Measurements from ENCODE around the gene SCNN1B.
"Not testable (repeated sequence)": the region's sequence is repeated elsewhere in the genome, so short reads cannot be mapped to it uniquely, and the experiment has no call there.

The SCNN1B gene

DNA sequence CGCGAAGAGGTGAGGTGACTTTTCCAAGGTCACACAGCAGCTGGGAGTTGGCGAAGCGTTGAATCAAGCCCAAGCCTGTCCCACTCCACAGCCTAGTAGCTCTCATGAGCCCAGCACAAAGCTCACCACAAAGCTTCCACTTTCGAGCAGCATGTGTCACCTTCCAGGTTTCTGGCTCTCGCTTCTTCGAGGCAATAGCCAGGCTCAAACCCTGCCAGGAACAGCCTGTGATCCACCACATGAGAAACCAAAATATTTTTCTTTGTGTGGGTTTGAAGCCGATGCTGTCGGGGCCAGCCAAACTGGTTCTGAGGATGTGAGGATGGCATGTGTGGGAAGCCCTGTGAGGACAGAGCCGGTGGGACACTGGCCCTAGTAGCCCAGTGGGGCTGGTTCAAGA lies 82.8 kb downstream of the SCNN1B start:
- DNase-seq: no peak

DNA sequence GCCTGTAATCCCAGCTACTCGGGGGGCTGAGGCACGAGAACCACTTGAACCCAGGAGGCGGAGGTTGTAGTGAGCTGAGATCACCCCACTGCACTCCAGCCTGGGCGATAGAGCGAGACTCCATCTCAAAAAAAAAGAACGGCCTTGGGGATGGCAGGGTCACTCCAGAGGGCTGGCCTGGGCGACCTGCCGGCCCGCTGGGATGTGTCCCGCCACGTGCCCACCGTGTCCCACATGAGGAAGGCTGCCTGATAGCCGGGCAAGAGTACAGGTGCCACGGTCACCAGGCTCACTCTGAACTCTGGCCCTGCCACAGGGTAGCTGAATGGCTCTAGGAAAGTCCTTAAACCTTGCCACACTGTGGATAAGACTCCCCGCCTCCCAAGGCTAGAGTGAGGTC lies 83.3 kb downstream of the SCNN1B start:
- DNase-seq: no peak

DNA sequence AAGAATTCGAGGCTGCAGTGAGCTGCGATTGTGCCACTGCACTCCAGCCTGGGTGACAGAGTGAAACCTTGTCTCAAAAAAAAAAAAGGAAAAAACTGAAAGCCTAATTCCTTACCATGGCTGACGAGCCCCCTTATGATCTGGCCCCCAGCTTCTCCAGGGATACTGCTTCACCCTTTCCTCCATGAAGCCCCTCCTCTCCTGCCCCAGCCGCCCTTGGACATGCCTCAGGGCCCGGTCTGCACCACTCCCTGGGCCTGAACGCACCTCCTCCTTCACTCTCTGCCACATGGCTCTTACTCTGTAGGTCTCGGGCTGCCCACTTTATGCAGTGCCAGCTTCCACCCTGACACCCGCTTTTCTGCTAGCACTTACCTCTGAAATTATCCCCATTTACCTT lies 85.6 kb downstream of the SCNN1B start:
- no peak for DNase-seq

DNA sequence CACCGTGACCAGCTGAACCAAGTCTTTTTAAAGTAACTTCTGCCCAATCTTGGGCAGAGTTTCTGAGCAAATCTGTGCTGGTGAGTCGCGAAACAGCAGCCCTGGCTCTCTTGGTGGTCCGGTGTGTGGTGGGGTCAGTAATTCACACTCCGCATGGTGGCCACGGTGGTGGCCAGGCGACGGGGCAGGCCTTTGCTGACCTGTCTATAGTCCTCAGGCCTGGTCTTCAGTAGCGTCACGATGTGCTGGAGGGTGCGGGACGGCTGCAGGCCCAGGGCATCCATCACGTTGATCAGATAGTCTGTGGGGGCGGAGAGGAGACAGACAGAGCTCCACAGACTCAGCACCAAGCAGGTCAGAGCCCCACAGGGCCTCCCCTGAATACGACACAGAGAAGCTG lies 86.7 kb downstream of the SCNN1B start:
- no peak for DNase-seq

DNA sequence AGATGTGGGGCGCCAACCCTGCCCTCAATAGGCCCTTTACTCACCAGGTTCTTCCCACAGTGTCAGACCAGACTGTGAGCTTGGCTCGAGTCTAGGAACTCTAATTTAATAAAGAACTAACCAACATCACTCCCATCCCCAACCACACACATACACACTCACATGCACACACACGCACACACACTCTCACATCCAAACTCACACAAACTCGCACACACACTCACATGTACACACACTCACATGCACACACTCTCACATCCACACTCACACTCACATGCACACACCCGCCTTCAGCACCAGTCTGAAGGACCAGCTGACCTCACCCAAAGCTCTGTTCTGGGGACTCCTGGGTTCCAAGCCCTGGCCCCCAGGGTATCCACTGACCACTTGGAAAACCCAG lies 87.1 kb downstream of the SCNN1B start:
- DNase-seq: no peak

DNA sequence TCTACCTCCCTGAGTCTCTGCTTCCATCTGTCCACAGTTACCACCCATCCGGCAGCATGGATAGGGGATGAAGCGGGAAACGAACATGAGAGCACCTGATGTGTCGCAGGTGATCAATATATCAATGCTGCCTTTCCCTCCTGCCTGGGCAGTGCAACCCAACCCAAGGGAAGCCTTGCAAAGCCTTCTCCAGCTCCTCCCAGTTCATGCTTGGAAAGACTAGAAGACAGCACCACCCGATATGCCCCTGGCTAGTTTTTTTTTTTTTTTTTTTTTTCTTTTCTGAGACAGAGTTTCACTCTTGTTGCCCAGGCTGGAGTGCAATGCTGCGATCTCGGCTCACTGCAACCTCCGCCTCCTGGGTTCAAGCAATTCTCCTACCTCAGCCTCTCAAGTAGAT lies 87.8 kb downstream of the SCNN1B start:
- not testable (repeated sequence) for DNase-seq

DNA sequence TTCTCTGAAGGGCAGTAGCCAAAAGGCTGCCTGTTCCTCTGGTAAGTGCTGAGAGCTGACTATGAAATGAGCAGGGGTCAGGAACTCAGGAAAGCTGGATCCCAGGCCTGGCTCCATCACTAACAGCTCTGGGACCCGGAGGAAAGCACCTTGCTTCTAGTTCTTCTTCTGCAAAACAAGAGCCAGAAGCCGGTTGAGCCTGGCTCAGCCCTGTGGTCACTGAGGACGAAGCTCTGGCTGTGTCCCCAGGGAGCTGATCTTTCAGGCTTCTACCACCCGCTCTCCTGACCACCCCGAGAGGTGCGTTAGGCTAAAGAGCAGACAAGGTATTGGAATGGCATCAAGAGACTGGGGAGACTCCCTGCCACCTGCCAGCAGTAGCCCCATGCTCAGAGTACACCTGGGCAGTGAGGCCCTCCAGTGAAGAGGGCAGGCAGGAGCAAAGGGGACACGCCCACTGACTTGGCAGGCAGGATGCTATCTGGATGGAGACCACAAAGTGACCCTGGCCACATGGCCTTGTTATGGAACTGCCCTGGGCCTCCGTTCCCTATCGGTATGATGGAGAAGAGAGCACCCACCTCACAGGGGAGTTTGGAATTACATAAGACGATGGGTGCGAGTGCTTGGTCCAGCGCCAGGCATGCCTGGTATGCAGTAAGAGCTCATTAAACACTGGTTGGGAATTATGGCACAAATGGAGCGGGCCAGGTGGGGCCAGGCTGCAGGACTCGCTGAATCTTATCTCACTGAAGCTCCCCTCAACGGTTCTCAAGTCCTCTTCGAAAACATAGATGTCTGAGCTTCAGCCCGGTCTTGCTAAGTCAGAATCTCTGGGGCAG lies 89.5 kb downstream of the SCNN1B start:
- no peak for DNase-seq

DNA sequence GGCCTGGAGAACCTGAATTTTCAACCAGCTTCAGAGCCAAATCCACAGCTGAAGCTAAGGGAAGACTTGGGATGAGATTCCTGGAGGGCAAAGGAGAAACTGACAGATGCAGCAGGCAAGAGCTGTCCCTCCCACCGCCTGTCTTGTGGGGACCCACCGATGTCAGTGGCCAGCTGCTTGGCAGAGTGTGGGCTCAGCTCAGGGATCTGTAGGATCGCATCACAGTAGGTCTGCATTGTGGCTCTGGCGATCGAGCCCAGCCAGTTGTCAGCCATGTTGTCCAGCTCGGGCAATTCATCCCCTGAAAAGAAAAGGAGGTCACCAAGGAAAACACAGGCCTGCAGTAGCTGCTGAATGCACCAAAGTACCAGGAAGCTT lies 90.1 kb downstream of the SCNN1B start:
- no peak for DNase-seq

DNA sequence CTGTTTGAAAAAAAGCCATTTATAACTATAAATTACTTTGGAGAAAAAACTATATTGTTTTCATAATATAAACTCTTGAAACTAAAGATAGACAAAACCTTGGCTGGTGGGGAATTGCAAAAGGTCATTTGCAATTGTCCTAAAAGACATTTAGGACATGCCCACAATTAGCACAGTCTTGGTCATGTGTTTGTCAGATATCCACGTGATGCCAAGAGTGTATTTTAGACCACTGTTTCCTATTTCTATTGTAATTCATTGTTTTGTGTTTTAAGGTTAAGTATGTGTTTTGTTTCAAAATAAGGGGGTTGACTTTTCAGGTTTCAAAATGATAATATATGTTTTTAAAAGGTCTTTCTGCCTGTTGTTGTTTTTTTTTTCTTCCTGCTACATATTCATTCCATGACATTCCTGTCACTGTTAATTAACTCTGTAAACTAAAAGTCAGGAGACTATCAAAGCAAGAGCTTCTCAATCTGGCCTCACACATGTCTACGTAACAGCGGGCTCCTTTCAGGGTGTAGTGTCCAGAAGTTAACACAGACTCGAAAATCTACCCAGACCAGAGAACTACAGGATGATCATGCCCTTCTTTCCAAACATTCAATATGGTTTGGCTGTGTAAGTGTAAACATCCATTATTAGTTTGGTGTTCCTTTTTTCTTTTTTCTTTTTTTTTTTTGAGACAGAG lies 92.2 kb downstream of the SCNN1B start:
- DNase-seq: no peak

DNA sequence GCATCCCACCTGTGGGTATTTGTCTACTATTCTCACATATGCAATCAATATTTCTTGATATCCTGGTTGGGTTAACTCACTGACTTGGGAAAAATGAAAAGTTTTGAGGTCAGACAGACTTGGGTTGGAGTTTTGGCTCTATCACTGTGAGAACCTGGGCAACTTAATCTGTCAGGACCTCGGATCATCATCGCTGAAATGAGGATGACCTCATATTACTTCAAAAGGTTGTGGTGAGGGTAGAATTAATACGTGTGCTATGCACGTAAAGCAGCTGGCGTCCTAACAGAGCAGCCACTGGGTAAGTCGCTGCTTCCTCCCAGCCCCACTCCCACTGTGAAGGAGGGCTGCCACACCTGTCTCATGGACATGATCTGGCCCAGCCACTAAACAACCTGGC lies 93.6 kb downstream of the SCNN1B start:
- DNase-seq: no peak

DNA sequence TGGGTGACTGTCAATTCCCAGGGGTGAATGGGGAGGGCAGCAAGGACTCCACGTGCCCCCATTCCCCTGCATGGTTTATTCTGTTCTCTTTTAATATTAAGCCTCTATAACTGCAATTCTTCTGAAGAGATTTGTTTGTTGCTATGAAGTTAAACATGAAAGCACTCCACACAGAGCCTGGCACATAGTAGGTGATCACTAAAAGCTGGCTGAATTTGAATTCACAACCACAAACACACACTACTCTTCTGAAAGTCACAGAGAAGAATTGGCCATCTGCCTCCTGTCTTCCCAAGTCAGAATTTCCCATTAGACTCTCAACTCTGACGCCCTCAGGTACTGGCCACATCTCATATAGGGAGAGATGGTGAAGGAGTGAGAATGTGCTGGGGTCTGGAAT lies 95.4 kb downstream of the SCNN1B start:
- DNase-seq: no peak

DNA sequence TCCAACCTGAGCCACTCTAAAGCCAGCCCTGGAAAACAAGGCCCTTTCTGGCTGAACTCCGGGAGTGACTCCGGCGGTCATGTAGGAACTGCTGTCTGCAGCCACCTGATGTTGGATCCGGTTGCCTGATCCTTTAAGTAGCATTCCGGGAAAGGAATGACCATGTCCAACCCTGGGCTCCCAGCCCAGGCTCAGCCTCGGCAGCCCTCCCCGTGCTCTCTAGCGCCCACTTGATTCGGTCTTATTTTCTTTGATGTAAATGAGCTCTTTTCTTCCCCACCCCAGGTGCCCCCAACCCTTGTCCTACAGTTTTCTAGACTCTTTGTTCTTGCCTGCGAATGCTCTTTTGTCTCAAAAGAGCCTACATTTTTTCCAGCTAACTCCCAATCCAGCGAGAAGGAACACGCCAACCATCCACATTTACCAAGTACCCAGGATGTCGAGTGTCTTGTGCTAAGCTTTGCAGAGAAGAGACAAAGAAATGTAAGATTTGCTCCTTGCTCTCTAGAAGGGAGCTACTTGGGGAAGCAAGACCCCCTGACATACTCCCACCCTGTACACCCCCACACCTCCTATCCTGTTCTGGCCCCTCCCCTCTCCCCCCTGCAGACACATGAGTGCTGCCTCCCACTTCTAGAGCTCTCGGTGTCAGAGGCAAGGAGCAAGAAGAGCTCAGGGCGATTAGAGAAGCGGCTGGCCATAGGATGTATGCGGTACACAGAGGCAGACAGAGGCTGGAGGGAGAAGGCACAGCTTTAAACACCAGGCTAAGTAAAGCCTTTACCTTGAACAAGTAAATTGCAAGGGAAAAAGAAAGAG lies 97.1 kb downstream of the SCNN1B start:
- DNase-seq: no peak

DNA sequence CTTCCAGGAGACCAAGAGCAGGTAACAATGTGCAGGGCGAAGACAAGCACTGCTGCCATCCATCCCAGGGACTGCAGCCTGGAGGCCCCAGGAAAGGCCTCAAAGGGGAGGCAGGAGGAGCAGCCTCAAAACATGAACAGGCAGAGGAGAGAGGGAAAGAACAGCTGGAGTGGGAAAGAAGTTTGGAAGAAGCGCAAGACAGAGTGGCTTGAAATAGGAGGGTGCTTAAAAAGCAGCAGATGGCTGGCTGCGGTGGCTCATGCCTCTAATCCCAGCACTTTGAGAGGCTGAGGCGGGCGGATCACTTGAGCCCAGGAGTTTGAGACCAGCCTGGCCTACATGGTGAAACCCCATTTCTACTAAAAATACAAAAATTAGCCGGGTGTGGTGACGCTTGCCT lies 98.3 kb downstream of the SCNN1B start:
- DNase-seq: not testable (repeated sequence)

DNA sequence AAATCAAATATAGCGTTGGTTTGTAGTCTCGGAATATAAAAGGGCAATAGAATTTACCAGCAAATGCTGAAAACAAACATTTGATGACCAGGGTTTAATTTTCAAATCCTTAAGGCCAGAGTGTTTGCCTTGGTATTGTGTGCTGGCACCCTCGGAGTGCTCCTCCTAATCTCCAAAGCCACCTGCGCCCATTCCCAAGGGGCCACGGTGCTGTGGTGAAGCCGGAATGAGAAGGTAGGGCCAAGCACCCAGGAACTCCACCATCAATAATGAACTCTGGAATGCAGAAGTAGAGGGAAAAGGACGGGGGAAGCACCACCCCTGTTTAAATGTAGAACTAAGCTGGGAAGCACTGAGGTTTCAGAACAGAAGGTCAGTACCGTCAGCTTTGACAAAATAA lies 99.0 kb downstream of the SCNN1B start:
- no peak for DNase-seq

DNA sequence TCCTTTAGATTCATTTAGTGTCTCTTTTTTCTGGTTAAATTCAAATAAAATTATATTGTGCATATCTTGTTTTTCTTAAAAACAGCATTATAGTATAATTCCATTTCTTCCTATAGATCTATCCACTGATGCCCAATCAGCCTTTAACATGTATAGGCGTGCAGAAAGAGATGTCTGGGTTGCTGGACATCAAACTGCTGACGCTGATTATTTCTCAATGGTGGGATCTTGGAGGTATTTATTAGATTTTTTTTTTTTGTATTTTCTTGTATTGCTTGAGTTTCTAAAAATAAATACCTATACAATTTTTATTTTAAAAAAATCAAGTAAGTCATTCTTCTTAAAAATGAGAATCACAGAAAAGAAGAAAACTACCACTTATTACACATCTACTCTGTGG lies 100.0 kb downstream of the SCNN1B start:
- no peak for DNase-seq

DNA sequence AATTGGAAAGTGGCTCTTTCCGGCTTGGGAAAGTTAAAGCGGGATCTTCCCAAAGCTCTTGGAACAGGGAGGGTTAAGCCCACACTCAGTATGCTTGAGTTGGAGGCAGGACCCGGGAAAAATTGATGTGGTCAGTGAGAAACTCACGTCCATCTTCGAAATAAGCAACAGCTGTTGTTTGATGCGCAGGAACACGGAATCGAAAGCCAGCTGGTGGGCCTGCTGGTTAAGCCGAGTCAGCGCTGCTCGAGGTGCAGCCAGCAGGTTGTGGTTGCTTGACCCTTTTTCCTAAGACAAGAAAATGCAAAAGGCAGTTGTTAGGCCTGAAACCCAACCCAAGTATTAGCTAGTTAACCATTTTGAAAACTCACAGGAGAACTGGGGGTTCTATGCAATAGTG lies 101.4 kb downstream of the SCNN1B start:
- DNase-seq: no peak

DNA sequence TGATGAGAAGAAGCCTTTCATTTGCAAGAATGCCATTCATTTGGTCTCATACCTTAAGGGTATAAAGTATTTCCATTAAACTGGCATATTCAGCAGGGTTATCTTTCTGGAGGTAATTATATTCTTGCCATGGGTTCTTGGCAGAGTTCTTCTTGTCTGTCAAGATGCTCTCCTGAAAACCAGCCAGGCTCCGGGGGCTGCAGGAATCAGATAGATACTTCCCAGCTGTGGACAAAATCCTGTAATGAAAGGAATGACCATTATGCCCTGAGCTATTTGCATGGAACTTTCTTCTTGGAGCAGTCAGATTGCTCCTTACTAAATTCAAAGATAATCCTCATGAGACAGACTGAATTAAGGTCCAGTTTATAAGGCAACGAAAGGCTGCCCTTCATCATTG lies 103.9 kb downstream of the SCNN1B start:
- DNase-seq: no peak

DNA sequence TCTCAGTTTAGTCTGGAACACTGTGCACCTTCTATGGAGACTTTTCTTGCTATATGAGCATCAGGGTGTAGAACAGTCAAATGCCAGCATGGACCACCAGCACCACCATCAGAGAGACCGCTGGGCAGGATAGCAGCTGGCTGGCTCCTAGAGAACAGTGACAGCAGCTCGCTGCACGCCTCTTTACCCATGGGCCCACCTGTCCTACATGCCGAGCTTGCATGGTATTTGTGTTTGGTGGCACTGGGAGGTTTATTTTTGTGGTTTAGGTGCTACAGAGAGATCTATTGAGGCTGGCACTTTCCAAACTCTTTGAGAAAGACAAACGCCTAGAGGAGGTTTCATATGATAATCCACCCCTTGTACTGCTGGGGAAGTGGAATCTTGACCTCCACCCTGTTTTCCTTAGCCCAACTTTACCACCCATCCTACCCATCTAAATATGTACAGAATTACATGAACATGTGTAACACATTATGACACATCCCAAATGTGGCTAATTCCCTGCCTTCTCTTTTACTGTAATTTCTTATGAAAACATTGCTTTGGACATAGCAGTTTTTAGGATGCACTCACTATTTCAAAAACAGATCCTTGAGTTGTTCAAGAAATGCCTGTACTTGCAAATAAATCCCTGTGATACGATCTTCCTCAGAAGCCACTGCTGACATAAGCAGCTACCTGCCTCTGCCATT lies 104.6 kb downstream of the SCNN1B start:
- no peak for DNase-seq

DNA sequence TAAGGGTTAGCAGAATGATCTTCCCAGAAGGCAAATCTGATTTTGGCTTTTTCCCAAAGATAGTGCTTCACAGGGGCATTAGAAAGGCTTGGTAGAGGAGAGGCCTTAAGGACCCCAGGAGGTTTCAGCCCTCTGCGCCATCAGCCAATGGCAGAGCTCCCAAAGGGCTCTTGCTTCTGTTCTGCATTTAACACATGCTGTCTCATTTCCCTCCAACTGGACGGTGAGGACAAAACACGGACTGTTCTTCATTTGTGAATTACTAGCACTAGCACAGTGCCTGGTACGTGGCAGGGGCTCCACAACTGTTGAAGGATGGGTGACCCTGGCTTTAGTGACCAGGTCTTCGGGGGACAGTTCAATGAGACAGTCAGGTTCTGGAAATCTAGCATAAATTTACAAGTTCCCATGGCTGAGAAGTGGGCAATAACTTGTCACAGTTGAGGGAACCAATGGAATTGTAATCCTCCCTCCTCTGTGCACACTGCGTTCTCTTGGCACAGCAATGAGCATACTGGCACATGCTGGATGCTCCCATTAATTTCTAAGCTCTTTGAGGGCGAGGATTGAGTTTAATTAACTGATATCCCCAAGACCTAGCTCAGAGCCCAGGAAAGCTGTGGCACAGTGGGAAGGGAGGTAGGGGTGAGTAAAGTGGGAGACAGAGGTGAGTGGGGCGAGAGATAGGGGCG lies 105.5 kb downstream of the SCNN1B start:
- DNase-seq: no peak

DNA sequence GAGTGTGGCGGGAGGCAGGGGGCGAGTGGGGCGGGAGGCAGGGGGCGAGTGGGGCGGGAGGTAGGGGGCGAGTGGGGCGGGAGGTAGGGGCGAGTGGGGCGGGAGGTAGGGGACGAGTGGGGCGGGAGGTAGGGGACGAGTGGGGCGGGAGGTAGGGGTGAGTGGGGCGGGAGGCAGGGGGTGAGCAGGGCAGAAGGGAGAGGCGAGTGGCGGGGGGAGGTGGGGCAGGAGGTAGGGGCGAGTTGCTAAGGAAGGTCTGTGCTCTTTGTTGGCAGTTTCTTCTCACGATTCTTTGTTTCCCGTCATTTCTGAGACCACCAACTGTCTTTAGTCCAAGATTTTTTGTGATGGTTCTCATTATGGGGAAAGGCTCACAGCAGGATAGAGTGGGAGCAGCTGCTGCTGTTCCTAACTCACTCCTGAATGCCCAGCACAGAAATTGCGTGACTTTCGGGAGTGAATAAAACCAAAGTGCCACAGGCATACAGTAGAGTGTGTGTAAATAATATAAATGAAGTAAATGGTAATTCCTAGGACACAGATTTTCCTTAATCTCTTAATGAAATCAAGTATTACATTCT lies 106.2 kb downstream of the SCNN1B start:
- no peak for DNase-seq

DNA sequence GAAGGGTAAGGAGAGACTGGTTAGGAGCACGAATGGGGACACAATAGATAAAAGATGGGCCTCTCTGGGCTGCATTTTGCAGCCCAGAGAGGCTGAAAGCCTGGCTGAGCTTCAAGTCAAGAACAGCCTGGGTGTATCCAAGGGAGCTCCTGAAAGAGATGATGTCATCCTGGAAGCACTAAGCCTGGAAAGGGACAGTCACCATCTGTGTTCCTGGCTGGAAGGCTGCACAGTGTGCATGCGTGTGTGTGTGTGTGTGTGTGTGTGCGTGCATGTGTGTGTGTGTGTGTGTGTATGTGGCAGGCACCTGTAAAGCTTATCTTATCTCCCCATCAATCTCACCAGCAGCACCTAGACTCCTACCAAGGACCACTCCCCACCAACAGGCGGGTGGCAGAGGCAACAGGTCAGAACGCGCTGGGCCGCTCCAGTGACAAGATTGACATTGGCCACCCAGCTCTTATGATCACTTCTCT lies 106.8 kb downstream of the SCNN1B start:
- DNase-seq: no peak

DNA sequence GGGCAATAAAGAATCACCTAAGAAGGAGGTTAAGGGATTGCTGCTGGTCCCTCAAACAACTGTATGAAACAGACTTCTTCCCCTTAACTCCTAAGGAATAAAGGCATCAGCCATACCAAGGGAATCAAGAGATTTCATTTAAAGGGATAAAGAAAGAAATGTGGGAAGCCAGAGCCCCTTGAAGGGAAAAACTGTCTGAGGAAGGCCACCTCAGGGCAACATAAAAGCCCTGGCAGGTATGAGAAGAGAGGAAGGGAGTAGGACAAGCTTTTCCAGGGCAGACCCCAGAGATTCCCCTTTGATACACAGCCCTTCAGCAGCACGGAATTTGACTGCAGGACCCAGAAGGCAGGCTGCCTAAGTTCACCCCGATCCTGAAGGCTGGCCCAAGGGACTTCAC lies 107.4 kb downstream of the SCNN1B start:
- no peak for DNase-seq
